DND-41 (cell line): ENCODE data around the gene RBBP5.

Source experiments
- ATAC-seq: fragments of 200-7000 bp; cut with Tn5 transposase; 3 replicates; pipeline ENCODE4 v1.9.1; 2021; ENCODE audit warnings: low read depth; ENCODE audit not compliant: insufficient read depth
- DNase-seq: peaks from one replicate; pipeline ENCODE4 v3.0.0-alpha.2; 2020
- H2AFZ ChIP-seq: 2 replicates; pipeline ENCODE4 v1.6.0; 2012; ENCODE audit warnings: low read depth, low read length
- H3K27ac ChIP-seq: 2 replicates; pipeline ENCODE4 v1.5.1; 2012; ENCODE audit warnings: low read length, inconsistent platforms
- H3K27me3 ChIP-seq: fragments of 200-600 bp; sonication (generic); 2 replicates; pipeline ENCODE4 v1.6.0; 2012; ENCODE audit warnings: low read length, mild to moderate bottlenecking, inconsistent platforms; ENCODE audit not compliant: insufficient read depth, poor library complexity
- H3K36me3 ChIP-seq: 2 replicates; pipeline ENCODE4 v1.5.1; 2012; ENCODE audit warnings: low read length, inconsistent platforms; ENCODE audit not compliant: insufficient read depth
- H3K4me1 ChIP-seq: 2 replicates; pipeline ENCODE4 v1.5.1; 2012; ENCODE audit warnings: mild to moderate bottlenecking, low read length; ENCODE audit not compliant: insufficient read depth
- H3K4me2 ChIP-seq: 2 replicates; pipeline ENCODE4 v1.6.0; 2012; ENCODE audit warnings: mild to moderate bottlenecking, moderate library complexity, low read length, inconsistent platforms; ENCODE audit not compliant: insufficient read depth
- H3K4me3 ChIP-seq, 2 experiments: fragments of 200-600 bp in 1 of 2; shearing (Covaris generic) in 1 of 2; 2 replicates each; pipeline ENCODE4 v1.5.1; 2012 to 2016; ENCODE audit warnings: inconsistent platforms in 2 of 2, low read length in 2 of 2, mild to moderate bottlenecking in 2 of 2, low read depth in 1 of 2, moderate library complexity in 1 of 2
- H3K79me2 ChIP-seq: 2 replicates; pipeline ENCODE4 v1.6.0; 2012; ENCODE audit warnings: low read length, inconsistent platforms; ENCODE audit not compliant: insufficient read depth
- H3K9ac ChIP-seq: 2 replicates; pipeline ENCODE4 v1.6.0; 2012; ENCODE audit warnings: low read depth, mild to moderate bottlenecking, inconsistent platforms, low read length, moderate library complexity
- H3K9me3 ChIP-seq: 2 replicates; pipeline ENCODE4 v1.5.1; 2012; ENCODE audit warnings: low read length, moderate library complexity, mild to moderate bottlenecking, inconsistent platforms; ENCODE audit not compliant: insufficient read depth, severe bottlenecking
- H4K20me1 ChIP-seq: 2 replicates; pipeline ENCODE4 v1.6.0; 2012; ENCODE audit warnings: low read length; ENCODE audit not compliant: insufficient read depth
- CTCF ChIP-seq: IDR thresholded peaks from 2 replicates; pipeline ENCODE4 v1.5.1; 2012; ENCODE audit warnings: borderline replicate concordance, low read length, moderate library complexity, mild to moderate bottlenecking; ENCODE audit not compliant: poor library complexity, severe bottlenecking; ENCODE audit errors: extremely low read depth
- EZH2 ChIP-seq: IDR thresholded peaks from 3 replicates; pipeline ENCODE4 v1.6.1; 2012; ENCODE audit warnings: borderline replicate concordance, low read depth, mild to moderate bottlenecking, moderate library complexity, low read length, inconsistent platforms; ENCODE audit not compliant: severe bottlenecking

The RBBP5 gene

GRCh38 chr1:205091043-205091740, 30.6 kb downstream of the RBBP5 start:
- no peak overlapping the region for H3K4me3 ChIP-seq
- H3K36me3 ChIP-seq = peaks cover 77% of the 10 kb centered on the region
- H3K79me2 ChIP-seq = no peaks in the 10 kb centered on the region
- no peak for TF ChIP-seq EZH2
- no peak for TF ChIP-seq CTCF
- no peak overlapping the region for H3K4me2 ChIP-seq
- no peaks in the 10 kb centered on the region for H3K4me1 ChIP-seq
- H3K27me3 ChIP-seq = no peaks in the 10 kb centered on the region
- no peak overlapping the region for H3K9ac ChIP-seq
- DNase-seq = no peak
- no peaks in the 10 kb centered on the region for H3K9me3 ChIP-seq
- no peak overlapping the region for H3K27ac ChIP-seq
- no peak for ATAC-seq
- H4K20me1 ChIP-seq = no peaks in the 10 kb centered on the region
- H2AFZ ChIP-seq = no peak overlapping the region

GRCh38 chr1:205088341-205088740, 33.4 kb downstream of the RBBP5 start:
- H3K9ac ChIP-seq = no peak overlapping the region
- ATAC-seq = no peak
- no peak overlapping the region for H3K4me3 ChIP-seq
- H4K20me1 ChIP-seq = no peaks in the 10 kb centered on the region
- TF ChIP-seq EZH2 (no peak), CTCF (no peak)
- H3K4me1 ChIP-seq = no peaks in the 10 kb centered on the region
- H3K79me2 ChIP-seq = no peaks in the 10 kb centered on the region
- DNase-seq = no peak
- no peaks in the 10 kb centered on the region for H3K27me3 ChIP-seq
- H2AFZ ChIP-seq = no peak overlapping the region
- no peaks in the 10 kb centered on the region for H3K9me3 ChIP-seq
- peaks cover 81% of the 10 kb centered on the region for H3K36me3 ChIP-seq
- no peak overlapping the region for H3K27ac ChIP-seq
- no peak overlapping the region for H3K4me2 ChIP-seq

GRCh38 chr1:205084360-205084759, 37.4 kb downstream of the RBBP5 start, which contains the start of gene TMEM81:
Gene TMEM81 (minus strand): TSS chr1:205084460. CDS start chr1:205084320, 140 bp downstream.
- DNase-seq (no peak), ATAC-seq (no peak)
- Histone ChIP-seq H3K9me3 (no peaks in the 10 kb centered on the region), H3K4me3 (no peak within 1 kb of the TSS), H3K4me2 (no peak within 1 kb of the TSS), H2AFZ (no peak within 1 kb of the TSS), H3K36me3 (peaks cover 50% of the 10 kb centered on the region), H3K27me3 (no peaks in the 10 kb centered on the region), H4K20me1 (no peaks in the 10 kb centered on the region), H3K79me2 (no peaks in the 10 kb centered on the region), H3K9ac (no peak within 1 kb of the TSS), H3K4me1 (no peaks in the 10 kb centered on the region), H3K27ac (no peak within 1 kb of the TSS)
- no peak for TF ChIP-seq CTCF
- TF ChIP-seq EZH2 = no peak

GRCh38 chr1:205082431-205082830, 39.3 kb downstream of the RBBP5 start:
- H2AFZ ChIP-seq = no peak overlapping the region
- no peaks in the 10 kb centered on the region for H3K9me3 ChIP-seq
- H3K4me3 ChIP-seq = no peak overlapping the region
- no peaks in the 10 kb centered on the region for H4K20me1 ChIP-seq
- no peaks in the 10 kb centered on the region for H3K27me3 ChIP-seq
- ATAC-seq = no peak
- H3K36me3 ChIP-seq = peaks cover 32% of the 10 kb centered on the region
- TF ChIP-seq CTCF = no peak
- no peak for TF ChIP-seq EZH2
- no peak overlapping the region for H3K9ac ChIP-seq
- H3K4me1 ChIP-seq = no peaks in the 10 kb centered on the region
- no peak for DNase-seq
- H3K27ac ChIP-seq = no peak overlapping the region
- no peak overlapping the region for H3K4me2 ChIP-seq
- H3K79me2 ChIP-seq = no peaks in the 10 kb centered on the region
